OCI-LY7 (cell line): ENCODE data around the gene PDAP1. TPM values are rescaled to one million over a fixed set of nuclear protein-coding genes. Genes with fewer than 3 reads are reported as not detected.

Experiments
- BruUV-seq: library from RNA; stranded (reverse); fragments of 400-500 nt; replicated peaks from 2 replicates; lab custom pipeline; 2021; lab: Mats Ljungman, UMichigan
- CTCF ChIA-PET: fragments of 300-600 bp; sonication (Branson Sonifier 250); formaldehyde crosslinking; loops from one replicate; lab custom pipeline; 2022; ENCODE audit warnings: antibody characterized with exemption; ENCODE audit not compliant: unreplicated experiment; lab: Charles Lee
- POLR2A ChIA-PET: fragments of 300-600 bp; sonication (Branson Sonifier 250); formaldehyde crosslinking; loops from one replicate; lab custom pipeline; 2022; ENCODE audit warnings: antibody characterized with exemption; lab: Charles Lee
- DNase-seq: peaks from one replicate; pipeline ENCODE4 v3.0.0-alpha.2; 2015; ENCODE audit warnings: low spot score
- H2AFZ ChIP-seq: fragments of 200-600 bp; sonication (generic), shearing (Covaris generic); 2 replicates; pipeline ENCODE4 v1.6.1; 2014; ENCODE audit warnings: mild to moderate bottlenecking, antibody characterized with exemption, low read length, moderate library complexity
- H3K27ac ChIP-seq: fragments of 200-600 bp; sonication (generic); 2 replicates; pipeline ENCODE4 v1.5.1; 2014; ENCODE audit warnings: mixed run types, low read depth, mild to moderate bottlenecking, moderate library complexity, low read length, inconsistent platforms; ENCODE audit not compliant: poor library complexity, severe bottlenecking
- H3K36me3 ChIP-seq: fragments of 200-600 bp; sonication (generic); 2 replicates; pipeline ENCODE4 v1.6.1; 2014; ENCODE audit warnings: mild to moderate bottlenecking, antibody characterized with exemption, low read length, moderate library complexity, mixed read lengths; ENCODE audit not compliant: insufficient read depth
- H3K4me1 ChIP-seq: fragments of 200-600 bp; sonication (generic); 2 replicates; pipeline ENCODE4 v1.5.1; 2014; ENCODE audit warnings: mild to moderate bottlenecking, low read length; ENCODE audit not compliant: insufficient read depth, poor library complexity, severe bottlenecking
- H3K4me2 ChIP-seq: fragments of 200-600 bp; sonication (generic); 2 replicates; pipeline ENCODE4 v1.6.1; 2014; ENCODE audit warnings: mild to moderate bottlenecking, low read length
- H3K4me3 ChIP-seq: fragments of 200-600 bp; sonication (generic); 2 replicates; pipeline ENCODE4 v1.5.1; 2014; ENCODE audit warnings: mild to moderate bottlenecking, low read depth, low read length; ENCODE audit not compliant: poor library complexity, severe bottlenecking
- H3K79me2 ChIP-seq: fragments of 200-600 bp; sonication (generic); 2 replicates; pipeline ENCODE4 v1.6.1; 2016; ENCODE audit warnings: low read depth, mild to moderate bottlenecking, low read length, moderate library complexity, mixed read lengths; ENCODE audit not compliant: insufficient read depth
- H3K9me2 ChIP-seq: fragments of 200-600 bp; sonication (generic); 2 replicates; pipeline ENCODE4 v1.6.1; 2016; ENCODE audit warnings: mild to moderate bottlenecking, low read length, mixed read lengths; ENCODE audit not compliant: insufficient read depth
- H3K9me3 ChIP-seq: fragments of 200-600 bp; sonication (generic); 2 replicates; pipeline ENCODE4 v1.6.1; 2014; ENCODE audit warnings: mild to moderate bottlenecking, mixed run types, low read length, mixed read lengths
- H4K20me1 ChIP-seq: fragments of 200-600 bp; sonication (generic); 2 replicates; pipeline ENCODE4 v1.6.1; 2014; ENCODE audit warnings: mild to moderate bottlenecking, antibody characterized with exemption, low read length, moderate library complexity, mixed read lengths; ENCODE audit not compliant: insufficient read depth
- CTCF ChIP-seq: fragments of 200-600 bp; sonication (generic); conservative IDR thresholded peaks from 2 replicates; pipeline ENCODE4 v1.5.1; 2014; ENCODE audit warnings: mild to moderate bottlenecking, antibody characterized with exemption, low read length, moderate library complexity, mixed read lengths
- EZH2phosphoT487 ChIP-seq: fragments of 200-600 bp; sonication (generic); IDR thresholded peaks from 2 replicates; pipeline ENCODE4 v1.6.1; 2018; ENCODE audit warnings: low read depth, borderline replicate concordance, mild to moderate bottlenecking, mixed run types, antibody characterized with exemption, low read length, moderate library complexity, mixed read lengths
- intact Hi-C: fragments of 100-400 bp; cut with micrococcal nuclease; formaldehyde crosslinking; loops from one replicate; pipeline ENCODE4 v1.10.0; 2022; ENCODE audit not compliant: unreplicated experiment
- total RNA-seq, 2 experiments: library from RNA; depleted of rRNA in 1 of 2; stranded (reverse); fragments of >200 nt in 1 of 2; shearing (Covaris generic) in 1 of 2; gene quantifications; 2 replicates each; pipeline ENCODE4 v1.2.3, GENCODE V29; 2014 to 2022

PDAP1 gene
- total RNA-seq, 2 experiments from 2014 or later, result 33.7 to 135 TPM

- ChIA-PET POLR2A (interaction anchor here (0.6 kb wide), 1 partner anchor 54 kb away, joined by 4 read pairs; no protein-coding TSS in a partner anchor), CTCF (no interaction called here)
These were observed 39.5 kb downstream of the PDAP1 start for GRCh38 chr7:99368750-99369389.

GRCh38 chr7:99366646-99367045 is 41.8 kb downstream of the PDAP1 start:
- BruUV-seq, result no TSS peak
- CTCF ChIA-PET, result no interaction called here
- POLR2A ChIA-PET, result no interaction called here
- no peaks in the 10 kb centered on the region for H3K4me1 ChIP-seq
- H3K27ac ChIP-seq, result no peak overlapping the region
- H3K9me2 ChIP-seq, result no peaks in the 10 kb centered on the region
- DNase-seq, result no peak
- no peak overlapping the region for H3K4me2 ChIP-seq
- TF ChIP-seq EZH2phosphoT487 (no peak), CTCF (no peak)
- H3K36me3 ChIP-seq, result peaks cover 54% of the 10 kb centered on the region
- intact Hi-C loops, result no loop called here
- no peaks in the 10 kb centered on the region for H3K9me3 ChIP-seq
- H3K4me3 ChIP-seq, result no peak overlapping the region
- no peak overlapping the region for H2AFZ ChIP-seq
- H4K20me1 ChIP-seq, result no peaks in the 10 kb centered on the region
- H3K79me2 ChIP-seq, result no peaks in the 10 kb centered on the region

More at GRCh38 chr7:99368750-99369389, 39.5 kb downstream of the PDAP1 start:
- Histone ChIP-seq H3K9me2 (no peaks in the 10 kb centered on the region), H3K4me3 (no peak overlapping the region), H3K27ac (no peak overlapping the region), H3K4me2 (no peak overlapping the region), H4K20me1 (no peaks in the 10 kb centered on the region), H2AFZ (no peak overlapping the region), H3K36me3 (peaks cover 36% of the 10 kb centered on the region), H3K9me3 (no peaks in the 10 kb centered on the region), H3K79me2 (no peaks in the 10 kb centered on the region), H3K4me1 (no peaks in the 10 kb centered on the region)
- TF ChIP-seq EZH2phosphoT487, result no peak
- no peak for TF ChIP-seq CTCF
- no TSS peak for BruUV-seq
- no peak for DNase-seq
- intact Hi-C loops, result no loop called here
